OCI-M2 (cell line): ENCODE measurements around the gene DCHS2.

Experiments
- DNase-seq: peaks from one replicate; lab custom pipeline; 2025; ENCODE audit not compliant: unreplicated experiment; lab: John Stamatoyannopoulos, UW

The DCHS2 gene

DNA sequence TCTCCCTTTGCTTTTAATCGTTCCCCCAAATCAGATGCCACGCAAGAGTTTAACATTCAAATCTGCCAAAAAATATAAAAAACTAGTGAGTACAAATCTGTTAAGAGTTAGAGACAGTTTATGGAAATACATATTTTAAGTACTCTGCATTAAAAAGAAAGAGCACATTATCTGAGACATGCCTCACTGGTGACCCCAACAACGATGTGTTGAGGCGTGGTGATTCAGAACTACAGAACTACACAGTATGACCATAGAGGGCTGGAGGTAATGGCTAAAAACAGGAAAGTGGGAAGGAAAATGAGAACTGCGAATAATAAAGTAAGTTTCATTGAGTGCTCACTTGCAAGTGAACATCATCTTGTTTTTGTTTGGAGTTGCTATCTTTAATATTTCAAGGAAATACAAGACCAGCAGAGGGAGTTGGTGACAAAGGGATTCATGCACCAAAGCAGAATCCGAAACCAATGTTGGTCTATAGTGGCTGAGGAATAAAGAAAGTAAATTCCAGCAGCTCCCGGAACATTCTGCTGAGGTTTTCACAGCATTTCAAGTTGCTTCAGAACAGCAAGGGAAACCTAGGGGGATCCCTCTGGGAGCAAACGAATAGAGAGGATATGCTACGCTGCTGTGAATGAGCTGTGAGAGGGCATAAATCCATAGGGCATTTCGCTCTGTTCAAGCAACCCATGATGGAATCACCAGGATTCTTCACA, 92.2 kb downstream of the DCHS2 start:
- DNase-seq, result no peak

DNA sequence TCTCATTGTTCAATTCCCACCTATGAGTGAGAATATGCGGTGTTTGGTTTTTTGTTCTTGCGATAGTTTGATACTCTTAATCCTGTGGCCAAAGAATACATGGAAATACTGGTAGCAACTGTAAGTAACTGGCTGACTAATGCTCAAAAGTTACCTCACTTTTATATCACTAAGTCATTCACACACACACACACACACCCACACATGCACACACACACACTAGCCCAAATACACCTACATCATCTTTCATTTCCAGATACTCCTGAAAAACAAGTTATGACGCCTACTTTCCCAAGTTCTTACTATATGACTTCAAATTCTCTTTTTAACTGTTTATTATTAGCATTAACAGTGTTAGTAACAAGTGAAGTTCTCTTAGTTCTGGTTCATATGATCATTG, 101.3 kb downstream of the DCHS2 start:
- no peak for DNase-seq

DNA sequence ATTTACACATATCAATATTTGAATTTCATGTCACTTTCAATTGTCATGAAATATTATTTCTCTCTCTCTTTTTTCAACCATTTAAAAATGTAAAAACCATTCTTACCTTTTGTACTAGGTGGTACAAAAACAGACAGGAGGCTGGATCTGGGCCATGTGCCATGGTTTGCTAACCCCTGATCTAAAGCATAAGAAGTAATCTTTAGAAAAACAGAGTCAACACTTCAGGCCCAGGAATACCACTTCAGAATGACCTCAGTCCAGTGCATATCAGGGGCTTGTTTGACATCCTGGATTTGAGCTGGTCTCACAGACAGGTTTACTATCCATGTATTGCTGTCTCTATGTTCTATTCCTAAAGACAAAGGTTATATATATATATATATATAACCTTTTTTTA, 102.5 kb downstream of the DCHS2 start:
- DNase-seq, result no peak

DNA sequence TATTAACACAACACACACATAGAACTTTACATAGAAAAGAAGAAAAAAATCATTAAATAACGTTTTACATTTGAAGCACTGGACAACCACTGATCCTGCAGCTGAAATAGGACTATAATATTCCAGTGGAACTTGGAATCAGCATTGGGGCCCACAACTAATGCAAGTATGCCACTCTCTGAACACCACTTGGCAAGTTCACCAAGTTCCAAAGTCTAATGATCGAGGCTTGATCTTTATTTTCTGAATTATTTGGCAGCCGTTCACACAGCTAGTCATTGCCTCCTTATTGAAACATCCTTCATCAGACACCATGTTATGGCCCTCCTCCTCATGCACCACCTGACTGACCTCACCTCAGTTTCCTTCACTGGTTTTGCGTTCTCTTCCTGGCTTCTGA, 107.6 kb downstream of the DCHS2 start:
- no peak for DNase-seq

DNA sequence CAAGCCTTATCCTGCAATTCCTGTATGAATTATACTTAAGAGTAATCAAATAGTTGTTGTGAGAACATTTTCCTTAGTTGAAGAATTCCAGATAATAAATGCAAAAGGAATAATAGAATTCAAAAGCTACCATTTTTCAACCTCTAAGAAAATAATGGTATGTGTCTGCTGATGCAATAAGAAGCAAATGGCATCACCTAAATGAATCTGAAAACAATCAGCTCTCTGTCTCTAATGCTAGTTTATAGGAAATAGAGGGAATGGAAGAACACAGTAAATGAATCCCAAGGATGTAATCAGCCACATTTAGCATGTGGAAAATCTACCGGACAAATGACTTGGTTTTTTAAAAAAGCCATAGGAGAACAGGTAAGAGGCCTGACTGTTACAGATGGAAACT, 115.1 kb downstream of the DCHS2 start:
- DNase-seq, result no peak

DNA sequence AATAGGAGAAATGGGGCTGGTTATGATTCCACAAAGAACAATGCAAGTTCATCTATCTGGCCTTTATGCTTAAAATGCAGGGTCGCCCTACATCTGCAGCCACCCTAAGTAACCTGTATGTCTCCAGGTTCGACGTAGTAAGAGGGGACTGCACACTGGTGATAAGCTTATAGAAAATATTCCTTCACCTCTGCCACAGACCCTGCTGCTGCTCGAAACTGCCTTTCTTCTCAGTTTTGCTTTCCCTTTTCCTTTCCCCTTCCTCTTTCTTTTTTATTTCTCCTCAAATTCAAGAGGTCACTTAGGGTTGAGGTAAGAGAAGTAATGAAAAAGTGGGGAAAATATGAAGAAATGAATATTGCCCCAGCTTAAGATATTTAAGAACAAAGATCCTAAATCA, 123.5 kb downstream of the DCHS2 start:
- DNase-seq, result no peak

DNA sequence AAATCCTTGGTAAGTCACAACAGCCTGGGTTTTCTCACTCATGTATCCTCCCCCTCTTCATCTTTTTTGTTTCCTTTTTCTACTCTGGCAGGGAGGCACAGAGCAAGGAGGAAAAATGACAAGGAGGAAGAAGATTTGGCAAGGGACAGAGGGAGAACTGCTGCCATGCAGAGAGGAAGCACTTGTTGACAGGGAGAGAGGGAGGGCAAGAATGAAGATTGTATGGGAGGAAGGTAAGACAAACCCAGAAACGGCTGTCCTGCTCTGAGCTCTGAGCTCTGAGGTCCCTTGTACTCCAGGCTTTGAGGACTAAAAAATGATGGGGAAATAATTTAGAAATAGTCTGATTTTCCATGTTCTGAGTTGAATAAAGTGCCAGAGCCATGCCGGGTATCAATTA, 123.9 kb downstream of the DCHS2 start:
- DNase-seq, result no peak

DNA sequence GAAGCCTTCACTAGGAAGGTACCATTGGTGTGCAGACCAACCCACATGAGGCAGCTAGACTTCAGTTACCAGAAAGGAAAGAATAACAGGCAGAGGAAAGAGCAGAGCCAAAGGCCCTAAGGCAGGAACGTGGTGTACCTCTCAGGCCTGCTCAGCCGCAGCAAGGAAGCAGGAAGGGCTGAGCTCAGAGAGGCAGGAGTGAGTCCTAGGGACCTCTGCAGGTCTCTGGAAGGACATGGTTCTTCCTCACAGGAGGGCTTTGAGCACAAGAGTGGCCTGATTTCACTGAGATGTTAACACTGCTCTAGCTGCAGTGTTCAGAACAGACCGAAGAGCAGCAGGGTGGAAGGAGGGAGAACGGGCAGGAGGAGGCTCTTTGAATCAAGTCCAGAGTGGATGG, 124.6 kb downstream of the DCHS2 start:
- no peak for DNase-seq

DNA sequence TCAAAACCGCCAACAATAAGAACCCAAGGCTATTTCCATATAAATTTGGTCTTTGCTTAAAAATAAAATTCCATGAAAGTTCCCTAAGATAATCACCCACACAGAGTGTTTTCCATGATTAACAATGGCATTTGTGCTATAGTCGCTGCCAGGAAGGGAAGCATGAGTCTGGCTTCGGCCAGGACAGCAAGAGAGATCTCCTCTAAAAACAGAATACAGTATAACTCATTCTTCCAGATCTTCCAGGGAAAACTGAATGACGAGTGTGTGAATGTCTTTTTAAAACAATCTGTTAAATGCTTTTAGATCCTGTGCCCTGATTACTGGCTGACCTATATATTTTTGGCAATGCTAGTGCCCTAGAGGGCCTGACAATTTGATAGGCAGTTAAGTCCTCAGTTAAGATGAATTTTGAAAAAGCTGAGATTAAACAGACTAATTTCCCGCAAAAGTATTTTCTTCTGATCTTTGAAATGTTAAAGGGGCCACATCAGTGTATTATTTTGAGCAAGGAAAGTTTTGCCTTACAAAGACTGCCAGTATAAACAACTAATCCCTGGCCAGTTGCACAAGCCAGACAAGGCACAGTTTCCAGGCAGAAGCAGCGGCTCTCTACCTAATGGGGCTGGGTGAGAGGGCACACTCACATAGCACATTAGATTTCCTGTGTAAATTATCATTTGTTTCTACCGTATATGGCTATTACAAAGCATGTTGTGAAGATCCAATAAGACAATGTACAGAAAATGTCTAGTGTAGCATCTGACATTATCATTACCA, 127.3 kb downstream of the DCHS2 start:
- DNase-seq, result no peak

DNA sequence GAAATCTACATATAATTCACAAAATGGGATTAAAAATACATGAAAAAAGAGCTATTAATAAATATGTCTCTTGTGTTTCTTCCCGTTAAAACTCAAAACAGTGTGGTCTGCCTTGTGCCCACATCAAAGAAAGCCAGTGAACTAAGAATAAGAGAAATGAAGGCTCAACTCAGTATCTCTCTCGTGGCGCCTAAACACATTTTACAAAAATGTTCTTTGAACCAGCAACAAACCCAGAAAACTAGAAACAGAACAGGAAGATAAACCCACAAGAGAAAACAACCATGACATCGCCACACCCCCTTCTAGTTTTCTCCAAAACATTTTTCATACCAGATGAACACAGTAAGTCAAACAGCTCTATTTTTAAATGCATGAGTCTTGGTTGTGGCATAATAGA, 130.1 kb downstream of the DCHS2 start:
- DNase-seq, result no peak

DNA sequence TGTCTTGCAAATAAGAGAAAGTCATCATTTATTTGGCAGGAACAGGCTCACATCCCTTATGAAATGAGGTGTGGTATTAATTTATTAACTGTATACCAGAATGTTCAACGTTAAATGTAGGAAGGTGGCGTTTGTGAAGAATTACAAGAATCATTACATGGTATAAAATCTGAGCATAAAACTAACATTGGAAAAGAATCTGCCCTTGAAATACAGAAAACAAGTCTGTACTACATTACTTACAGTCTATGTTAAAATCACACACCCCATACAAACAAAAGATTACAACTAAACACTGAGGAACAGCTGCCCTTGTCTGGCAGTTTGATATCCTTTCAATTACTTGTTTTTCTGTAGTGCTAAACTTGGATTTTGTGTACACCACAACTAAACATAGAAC, 131.1 kb downstream of the DCHS2 start:
- DNase-seq, result no peak

DNA sequence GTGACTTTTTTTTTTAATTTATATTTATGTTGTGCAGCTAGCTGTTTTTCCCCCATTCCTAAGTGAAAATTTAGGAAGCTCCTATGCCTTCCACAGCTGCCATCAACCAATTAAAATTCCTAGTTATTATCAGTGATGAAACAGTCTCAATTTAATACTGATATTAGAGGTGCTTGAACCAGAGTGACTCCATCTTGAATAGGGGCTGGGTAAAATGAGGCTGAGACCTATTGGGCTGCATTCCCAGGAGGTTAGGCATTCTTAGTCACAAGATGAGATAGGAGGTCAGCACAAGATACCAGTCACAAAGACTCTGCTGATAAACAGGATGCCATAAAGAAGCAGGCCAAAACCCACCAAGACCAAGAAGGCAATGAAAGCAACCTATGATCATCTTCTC, 136.7 kb downstream of the DCHS2 start:
- no peak for DNase-seq

DNA sequence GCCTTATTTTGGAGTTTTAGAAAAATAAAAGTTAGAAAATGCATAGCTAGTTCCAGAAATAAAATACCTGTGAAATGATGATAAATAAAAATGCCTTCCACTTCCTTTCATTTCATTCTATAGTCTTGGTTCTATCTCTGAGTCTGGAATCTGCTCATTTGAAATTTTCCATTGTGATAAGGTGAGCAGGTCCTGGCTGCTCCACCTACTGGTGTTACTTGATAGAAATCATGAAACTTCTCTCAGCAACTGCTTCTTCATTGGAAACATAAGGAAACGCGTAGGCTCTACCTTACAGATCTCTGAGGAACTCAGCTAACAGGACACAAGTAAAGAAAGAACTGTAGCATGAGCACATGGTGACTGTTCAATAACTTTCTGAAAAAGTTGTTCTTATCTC, 141.8 kb downstream of the DCHS2 start:
- DNase-seq, result no peak

DNA sequence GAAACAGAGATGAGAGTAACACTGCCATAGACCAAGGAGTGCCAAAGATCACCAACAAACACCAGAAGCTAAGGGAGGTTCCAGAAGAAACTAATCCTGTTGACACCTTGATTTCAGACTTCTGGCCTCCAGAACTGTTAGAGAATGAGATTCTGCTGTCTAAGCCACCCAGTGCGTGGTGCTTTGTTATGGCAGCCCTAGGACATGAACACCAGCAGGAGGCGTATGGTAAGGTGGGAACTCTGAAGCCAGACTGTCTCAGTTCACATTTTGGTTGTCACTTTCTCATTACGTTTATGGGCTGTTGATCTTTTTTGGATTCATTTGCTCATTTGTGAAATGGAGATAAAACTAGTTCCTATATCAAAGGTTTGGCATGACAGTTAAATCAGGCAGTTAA, 142.9 kb downstream of the DCHS2 start:
- no peak for DNase-seq

DNA sequence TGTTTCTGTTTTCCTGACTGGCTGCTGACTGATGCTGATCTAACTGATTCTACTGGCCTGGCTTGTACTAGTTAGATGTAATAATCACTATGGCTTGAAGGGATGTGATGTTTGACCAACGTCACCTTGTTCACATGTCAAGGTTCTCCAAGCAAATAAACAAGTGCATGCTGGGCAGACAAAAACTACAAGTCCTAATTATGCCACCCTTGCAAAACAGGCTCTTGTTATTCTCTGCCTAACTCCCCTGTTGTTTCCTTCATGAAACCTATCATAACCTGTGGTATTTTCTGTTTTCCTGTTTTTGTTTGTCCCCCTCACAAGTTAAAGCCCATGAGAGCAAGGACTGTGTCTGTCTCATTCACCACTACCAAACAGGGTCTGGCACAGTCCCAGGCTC, 146.2 kb downstream of the DCHS2 start:
- no peak for DNase-seq

DNA sequence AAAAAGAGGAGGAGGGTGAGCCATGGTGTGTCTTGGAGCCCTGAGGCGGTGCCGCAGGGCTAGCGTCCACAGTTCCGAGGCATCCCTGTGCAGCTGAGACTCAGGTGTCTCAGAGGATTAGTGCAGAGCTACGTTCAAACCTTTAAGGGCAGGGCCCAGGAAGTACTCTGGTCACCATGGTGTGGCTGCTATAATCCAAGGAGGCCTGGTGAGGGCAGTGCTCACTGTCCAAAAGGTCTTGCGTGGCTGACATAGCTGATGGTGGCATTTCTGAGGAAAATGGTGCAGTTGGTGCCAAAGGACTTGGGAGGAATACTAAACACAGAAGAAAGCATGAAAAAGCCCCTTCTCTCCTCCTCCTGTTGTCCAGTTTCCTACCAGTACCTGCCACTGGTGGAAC, 146.9 kb downstream of the DCHS2 start:
- DNase-seq, result no peak

DNA sequence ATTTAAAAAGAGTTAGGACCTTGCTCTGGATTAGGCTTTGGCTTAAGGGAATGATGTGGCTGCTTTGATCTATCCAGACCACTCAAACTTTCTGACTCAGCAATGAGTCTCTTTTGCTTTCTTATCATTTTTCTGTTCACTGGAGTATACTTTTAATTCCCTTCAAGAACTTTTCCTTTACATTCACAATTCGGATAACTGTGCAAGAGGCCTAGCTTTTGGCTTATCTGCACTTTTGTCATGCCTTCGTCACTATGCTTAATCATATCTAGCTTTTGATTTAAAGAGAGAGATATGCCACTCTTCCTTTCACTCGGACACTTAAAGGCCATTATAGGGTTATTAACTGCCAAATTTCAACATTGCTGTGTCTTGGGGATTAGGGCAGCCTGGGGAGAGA, 147.9 kb downstream of the DCHS2 start:
- no peak for DNase-seq

DNA sequence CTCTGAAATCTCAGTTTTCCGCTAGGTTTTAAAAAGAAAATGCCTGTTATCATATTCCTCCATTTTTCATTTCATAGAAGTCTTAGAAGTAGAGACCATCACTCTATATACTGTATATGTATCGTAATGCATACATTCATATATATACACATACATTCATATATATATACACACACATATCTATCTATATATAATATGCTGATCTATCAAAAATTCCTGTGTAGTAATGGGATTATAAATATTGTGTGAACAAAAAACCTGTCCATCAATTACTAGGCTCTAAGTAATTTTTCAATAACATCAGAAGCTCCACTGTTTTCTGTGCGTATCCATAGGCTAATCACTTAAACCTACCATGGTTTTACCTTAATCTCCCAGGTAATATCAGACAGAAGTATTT, 150.2 kb downstream of the DCHS2 start:
- DNase-seq, result no peak

DNA sequence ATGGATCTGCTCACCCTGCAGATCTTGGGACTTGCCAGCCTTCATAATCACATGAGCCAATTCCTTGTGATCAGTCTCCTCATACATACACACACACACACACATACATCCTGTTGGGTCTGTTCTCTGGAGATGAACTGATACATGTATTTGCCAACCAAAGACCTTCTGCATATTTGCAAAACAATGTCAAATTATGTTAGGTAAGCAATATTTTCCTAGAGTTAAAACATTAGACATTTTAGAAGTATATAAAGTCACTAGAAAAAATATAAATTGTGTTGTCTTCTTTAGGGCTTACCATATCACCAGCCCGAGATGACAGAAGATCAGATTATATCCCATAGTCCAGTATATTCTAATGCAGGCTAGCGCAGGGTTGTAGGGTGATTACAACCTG, 156.0 kb downstream of the DCHS2 start:
- DNase-seq, result no peak

DNA sequence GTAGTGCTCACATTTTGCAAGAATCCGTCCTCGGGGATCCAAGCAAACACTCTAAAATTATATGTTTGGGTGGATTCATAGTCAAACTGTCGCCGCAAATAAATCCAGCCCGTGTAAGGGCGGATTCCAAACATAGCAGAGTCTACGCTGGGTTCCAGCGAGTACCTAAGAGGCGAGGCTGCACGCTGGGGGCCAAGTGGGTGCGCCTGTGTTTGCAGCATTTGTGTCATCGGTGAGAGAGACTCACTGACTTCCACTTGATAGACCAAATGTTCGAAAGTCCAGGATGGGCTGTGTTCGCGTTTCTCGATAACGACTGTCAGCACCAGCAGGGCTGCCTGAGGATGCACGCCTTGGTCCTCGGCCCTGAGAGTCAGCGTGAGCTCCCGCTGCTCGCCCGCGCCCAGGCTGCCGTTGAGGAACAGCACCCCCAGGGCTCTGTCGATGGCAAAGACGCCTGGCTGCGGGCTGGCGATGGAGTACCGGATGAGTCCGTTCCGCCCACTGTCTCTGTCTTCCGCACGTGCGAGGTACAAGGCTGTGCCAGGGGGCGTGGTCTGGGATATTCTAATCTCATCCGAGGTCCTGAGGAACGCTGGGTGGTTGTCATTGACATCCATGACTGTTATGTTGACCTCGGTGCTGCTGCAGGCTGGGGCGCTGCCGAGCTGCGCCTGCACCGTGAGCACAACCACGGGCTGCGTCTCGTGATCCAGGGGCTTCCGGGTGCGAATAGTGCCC, 158.7 kb downstream of the DCHS2 start:
- no peak for DNase-seq

DNA sequence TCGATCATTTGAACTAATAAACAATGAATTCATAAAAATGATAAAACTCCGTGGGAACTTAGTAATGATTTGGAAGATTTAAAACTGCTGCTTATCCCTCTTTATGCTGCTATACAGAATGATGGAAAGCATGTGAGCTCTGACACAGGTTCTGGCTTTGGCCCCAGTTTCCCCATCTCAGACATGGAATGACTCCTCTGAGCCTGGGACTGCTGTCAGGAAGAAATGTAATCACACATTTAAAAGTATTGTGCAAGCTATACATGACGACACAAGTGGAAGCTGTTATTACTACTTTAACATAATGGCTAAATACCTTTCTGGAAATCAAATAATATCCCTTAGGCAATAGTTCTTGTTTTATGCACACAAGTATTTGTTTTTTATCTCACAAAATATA, 161.7 kb downstream of the DCHS2 start:
- no peak for DNase-seq

DNA sequence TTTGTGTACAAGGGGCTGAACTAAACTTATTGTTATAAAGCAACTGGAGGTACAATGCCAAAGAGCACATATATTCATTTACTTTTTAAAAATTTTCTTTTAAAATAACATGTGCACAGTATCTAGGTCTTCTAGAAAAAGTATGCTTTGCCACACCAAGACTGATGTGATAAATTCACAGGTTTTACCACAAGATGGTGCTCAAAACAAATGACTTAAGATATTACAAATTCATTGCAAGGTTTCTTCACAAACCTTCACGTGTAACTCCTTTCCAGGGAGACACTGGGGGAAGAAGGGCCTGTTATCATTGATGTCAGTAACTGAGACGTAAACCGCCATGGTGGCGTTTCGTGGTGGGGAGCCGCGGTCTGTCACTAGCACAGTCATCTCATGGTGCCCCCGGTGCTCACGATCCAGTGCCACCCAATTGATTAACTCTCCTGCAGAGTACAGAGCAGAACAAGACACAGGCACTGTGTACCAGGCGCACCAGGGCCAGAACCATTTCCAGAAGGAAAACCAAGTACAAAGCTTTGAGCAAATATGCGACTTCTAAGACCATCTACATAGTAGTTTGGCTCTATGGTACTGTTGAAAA, 162.2 kb downstream of the DCHS2 start:
- no peak for DNase-seq
